OCI-LY7 (cell line): ENCODE data around the gene SFRP5. TPM values are rescaled to one million over a fixed set of nuclear protein-coding genes. Genes with fewer than 3 reads are reported as not detected.

Source experiments
- BruUV-seq: library from RNA; stranded (reverse); fragments of 400-500 nt; replicated peaks from 2 replicates; lab custom pipeline; 2021; lab: Mats Ljungman, UMichigan
- CTCF ChIA-PET: fragments of 300-600 bp; sonication (Branson Sonifier 250); formaldehyde crosslinking; loops from one replicate; lab custom pipeline; 2022; ENCODE audit warnings: antibody characterized with exemption; ENCODE audit not compliant: unreplicated experiment; lab: Charles Lee
- POLR2A ChIA-PET: fragments of 300-600 bp; sonication (Branson Sonifier 250); formaldehyde crosslinking; loops from one replicate; lab custom pipeline; 2022; ENCODE audit warnings: antibody characterized with exemption; lab: Charles Lee
- DNase-seq: peaks from one replicate; pipeline ENCODE4 v3.0.0-alpha.2; 2015; ENCODE audit warnings: low spot score
- H2AFZ ChIP-seq: fragments of 200-600 bp; sonication (generic), shearing (Covaris generic); 2 replicates; pipeline ENCODE4 v1.6.1; 2014; ENCODE audit warnings: mild to moderate bottlenecking, antibody characterized with exemption, low read length, moderate library complexity
- H3K27ac ChIP-seq: fragments of 200-600 bp; sonication (generic); 2 replicates; pipeline ENCODE4 v1.5.1; 2014; ENCODE audit warnings: mixed run types, low read depth, mild to moderate bottlenecking, moderate library complexity, low read length, inconsistent platforms; ENCODE audit not compliant: poor library complexity, severe bottlenecking
- H3K36me3 ChIP-seq: fragments of 200-600 bp; sonication (generic); 2 replicates; pipeline ENCODE4 v1.6.1; 2014; ENCODE audit warnings: mild to moderate bottlenecking, antibody characterized with exemption, low read length, moderate library complexity, mixed read lengths; ENCODE audit not compliant: insufficient read depth
- H3K4me1 ChIP-seq: fragments of 200-600 bp; sonication (generic); 2 replicates; pipeline ENCODE4 v1.5.1; 2014; ENCODE audit warnings: mild to moderate bottlenecking, low read length; ENCODE audit not compliant: insufficient read depth, poor library complexity, severe bottlenecking
- H3K4me2 ChIP-seq: fragments of 200-600 bp; sonication (generic); 2 replicates; pipeline ENCODE4 v1.6.1; 2014; ENCODE audit warnings: mild to moderate bottlenecking, low read length
- H3K4me3 ChIP-seq: fragments of 200-600 bp; sonication (generic); 2 replicates; pipeline ENCODE4 v1.5.1; 2014; ENCODE audit warnings: mild to moderate bottlenecking, low read depth, low read length; ENCODE audit not compliant: poor library complexity, severe bottlenecking
- H3K79me2 ChIP-seq: fragments of 200-600 bp; sonication (generic); 2 replicates; pipeline ENCODE4 v1.6.1; 2016; ENCODE audit warnings: low read depth, mild to moderate bottlenecking, low read length, moderate library complexity, mixed read lengths; ENCODE audit not compliant: insufficient read depth
- H3K9me2 ChIP-seq: fragments of 200-600 bp; sonication (generic); 2 replicates; pipeline ENCODE4 v1.6.1; 2016; ENCODE audit warnings: mild to moderate bottlenecking, low read length, mixed read lengths; ENCODE audit not compliant: insufficient read depth
- H3K9me3 ChIP-seq: fragments of 200-600 bp; sonication (generic); 2 replicates; pipeline ENCODE4 v1.6.1; 2014; ENCODE audit warnings: mild to moderate bottlenecking, mixed run types, low read length, mixed read lengths
- H4K20me1 ChIP-seq: fragments of 200-600 bp; sonication (generic); 2 replicates; pipeline ENCODE4 v1.6.1; 2014; ENCODE audit warnings: mild to moderate bottlenecking, antibody characterized with exemption, low read length, moderate library complexity, mixed read lengths; ENCODE audit not compliant: insufficient read depth
- CTCF ChIP-seq: fragments of 200-600 bp; sonication (generic); conservative IDR thresholded peaks from 2 replicates; pipeline ENCODE4 v1.5.1; 2014; ENCODE audit warnings: mild to moderate bottlenecking, antibody characterized with exemption, low read length, moderate library complexity, mixed read lengths
- EZH2phosphoT487 ChIP-seq: fragments of 200-600 bp; sonication (generic); IDR thresholded peaks from 2 replicates; pipeline ENCODE4 v1.6.1; 2018; ENCODE audit warnings: low read depth, borderline replicate concordance, mild to moderate bottlenecking, mixed run types, antibody characterized with exemption, low read length, moderate library complexity, mixed read lengths
- intact Hi-C: fragments of 100-400 bp; cut with micrococcal nuclease; formaldehyde crosslinking; loops from one replicate; pipeline ENCODE4 v1.10.0; 2022; ENCODE audit not compliant: unreplicated experiment
- total RNA-seq, 2 experiments: library from RNA; depleted of rRNA in 1 of 2; stranded (reverse); fragments of >200 nt in 1 of 2; shearing (Covaris generic) in 1 of 2; gene quantifications; 2 replicates each; pipeline ENCODE4 v1.2.3, GENCODE V29; 2014 to 2022

SFRP5 gene
- total RNA-seq, 2 experiments from 2014 or later, result not detected

DNA sequence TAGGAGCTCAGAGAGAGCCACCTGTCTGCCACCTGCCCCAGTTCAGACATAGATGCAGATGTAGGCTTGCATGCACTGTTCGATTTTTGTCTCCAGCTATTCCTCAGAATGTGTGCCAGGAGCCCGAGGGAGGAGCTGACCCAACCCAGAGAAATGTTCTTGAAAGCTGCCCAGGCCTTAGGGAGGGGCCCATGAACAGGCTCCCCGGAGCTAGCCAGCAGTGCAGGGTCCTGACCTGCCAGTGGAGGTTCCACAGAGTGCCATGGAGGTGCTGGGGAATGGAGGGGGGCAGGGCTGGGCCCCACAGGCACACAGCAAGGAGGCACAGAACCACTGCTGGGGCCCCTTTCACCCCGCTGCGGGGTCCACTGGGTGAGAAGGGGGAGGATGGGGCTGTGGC lies 29.6 kb upstream of the SFRP5 start:
- POLR2A ChIA-PET, result no interaction called here
- H3K9me3 ChIP-seq, result peaks cover 11% of the 10 kb centered on the region; the same call in 1 of the 2 replicates
- H3K36me3 ChIP-seq, result no peaks in the 10 kb centered on the region
- CTCF ChIA-PET, result no interaction called here
- no peaks in the 10 kb centered on the region for H3K4me1 ChIP-seq
- BruUV-seq, result no TSS peak
- no peak overlapping the region for H2AFZ ChIP-seq
- H3K4me3 ChIP-seq, result no peak overlapping the region
- H3K27ac ChIP-seq, result no peak overlapping the region
- H3K79me2 ChIP-seq, result no peaks in the 10 kb centered on the region
- H3K4me2 ChIP-seq, result no peak overlapping the region
- H4K20me1 ChIP-seq, result no peaks in the 10 kb centered on the region
- TF ChIP-seq CTCF (no peak), EZH2phosphoT487 (no peak)
- intact Hi-C loops, result no loop called here
- DNase-seq, result no peak
- H3K9me2 ChIP-seq, result no peaks in the 10 kb centered on the region

GRCh38 chr10:97800474-97800873 lies 28.7 kb upstream of the SFRP5 start:
- no peak for DNase-seq
- TF ChIP-seq EZH2phosphoT487 (no peak), CTCF (no peak)
- no peaks in the 10 kb centered on the region for H3K79me2 ChIP-seq
- H3K4me1 ChIP-seq, result no peaks in the 10 kb centered on the region
- H4K20me1 ChIP-seq, result no peaks in the 10 kb centered on the region
- no peaks in the 10 kb centered on the region for H3K36me3 ChIP-seq
- H3K27ac ChIP-seq, result no peak overlapping the region
- BruUV-seq, result no TSS peak
- no peaks in the 10 kb centered on the region for H3K9me2 ChIP-seq
- H3K4me2 ChIP-seq, result no peak overlapping the region
- H3K9me3 ChIP-seq, result peaks cover 11% of the 10 kb centered on the region; the same call in 1 of the 2 replicates
- no peak overlapping the region for H2AFZ ChIP-seq
- H3K4me3 ChIP-seq, result no peak overlapping the region
- POLR2A ChIA-PET, result no interaction called here
- intact Hi-C loops, result no loop called here
- CTCF ChIA-PET, result no interaction called here

- no peaks in the 10 kb centered on the region for H4K20me1 ChIP-seq
- intact Hi-C loops, result no loop called here
These were observed 27.3 kb upstream of the SFRP5 start for GRCh38 chr10:97798958-97799610.

More at GRCh38 chr10:97798958-97799610, 27.3 kb upstream of the SFRP5 start:
- H3K9me3 ChIP-seq, result peaks cover 11% of the 10 kb centered on the region; the same call in 1 of the 2 replicates
- no peak overlapping the region for H3K27ac ChIP-seq
- no peaks in the 10 kb centered on the region for H3K36me3 ChIP-seq
- POLR2A ChIA-PET, result interaction anchor here (0.6 kb wide), 1 partner anchor 66 kb away, joined by 4 read pairs; no protein-coding TSS in a partner anchor
- no peak overlapping the region for H3K4me3 ChIP-seq
- TF ChIP-seq EZH2phosphoT487 (no peak), CTCF (no peak)
- CTCF ChIA-PET, result no interaction called here
- no peaks in the 10 kb centered on the region for H3K79me2 ChIP-seq
- no peaks in the 10 kb centered on the region for H3K4me1 ChIP-seq
- no peak for DNase-seq
- H3K4me2 ChIP-seq, result no peak overlapping the region
- H2AFZ ChIP-seq, result no peak overlapping the region
- no TSS peak for BruUV-seq
- no peaks in the 10 kb centered on the region for H3K9me2 ChIP-seq
